Measurements from ENCODE around the gene OVCA2. TPM values are rescaled to one million over a fixed set of nuclear protein-coding genes. Genes with fewer than 3 reads are reported as not detected.

The OVCA2 gene
- total RNA-seq, 1 experiment from 2014 or later = 27.3 TPM

- TF ChIP-seq, protein P1, sequence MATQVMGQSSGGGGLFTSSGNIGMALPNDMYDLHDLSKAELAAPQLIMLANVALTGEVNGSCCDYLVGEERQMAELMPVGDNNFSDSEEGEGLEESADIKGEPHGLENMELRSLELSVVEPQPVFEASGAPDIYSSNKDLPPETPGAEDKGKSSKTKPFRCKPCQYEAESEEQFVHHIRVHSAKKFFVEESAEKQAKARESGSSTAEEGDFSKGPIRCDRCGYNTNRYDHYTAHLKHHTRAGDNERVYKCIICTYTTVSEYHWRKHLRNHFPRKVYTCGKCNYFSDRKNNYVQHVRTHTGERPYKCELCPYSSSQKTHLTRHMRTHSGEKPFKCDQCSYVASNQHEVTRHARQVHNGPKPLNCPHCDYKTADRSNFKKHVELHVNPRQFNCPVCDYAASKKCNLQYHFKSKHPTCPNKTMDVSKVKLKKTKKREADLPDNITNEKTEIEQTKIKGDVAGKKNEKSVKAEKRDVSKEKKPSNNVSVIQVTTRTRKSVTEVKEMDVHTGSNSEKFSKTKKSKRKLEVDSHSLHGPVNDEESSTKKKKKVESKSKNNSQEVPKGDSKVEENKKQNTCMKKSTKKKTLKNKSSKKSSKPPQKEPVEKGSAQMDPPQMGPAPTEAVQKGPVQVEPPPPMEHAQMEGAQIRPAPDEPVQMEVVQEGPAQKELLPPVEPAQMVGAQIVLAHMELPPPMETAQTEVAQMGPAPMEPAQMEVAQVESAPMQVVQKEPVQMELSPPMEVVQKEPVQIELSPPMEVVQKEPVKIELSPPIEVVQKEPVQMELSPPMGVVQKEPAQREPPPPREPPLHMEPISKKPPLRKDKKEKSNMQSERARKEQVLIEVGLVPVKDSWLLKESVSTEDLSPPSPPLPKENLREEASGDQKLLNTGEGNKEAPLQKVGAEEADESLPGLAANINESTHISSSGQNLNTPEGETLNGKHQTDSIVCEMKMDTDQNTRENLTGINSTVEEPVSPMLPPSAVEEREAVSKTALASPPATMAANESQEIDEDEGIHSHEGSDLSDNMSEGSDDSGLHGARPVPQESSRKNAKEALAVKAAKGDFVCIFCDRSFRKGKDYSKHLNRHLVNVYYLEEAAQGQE (IDR thresholded peaks at IDR 0.05; ENCODE audit: low read depth) = no peak
- TF ChIP-seq EGR1 (IDR thresholded peaks at IDR 0.05; ENCODE audit: low read depth) (no peak), TCF7L2 (IDR thresholded peaks at IDR 0.05; ENCODE audit: borderline replicate concordance, extremely low read depth, insufficient read depth, insufficient read length) (no peak), YY1 (IDR thresholded peaks at IDR 0.05; ENCODE audit: extremely low read depth, insufficient replicate concordance, low read depth, low read length) (no peak), SRF (IDR thresholded peaks at IDR 0.05; ENCODE audit: low read depth) (no peak), ATF3 (IDR thresholded peaks at IDR 0.05) (no peak), ZFX (IDR thresholded peaks at IDR 0.05) (no peak), CEBPB (IDR thresholded peaks at IDR 0.05; ENCODE audit: low read depth) (no peak)
- TF ChIP-seq, protein P2, sequence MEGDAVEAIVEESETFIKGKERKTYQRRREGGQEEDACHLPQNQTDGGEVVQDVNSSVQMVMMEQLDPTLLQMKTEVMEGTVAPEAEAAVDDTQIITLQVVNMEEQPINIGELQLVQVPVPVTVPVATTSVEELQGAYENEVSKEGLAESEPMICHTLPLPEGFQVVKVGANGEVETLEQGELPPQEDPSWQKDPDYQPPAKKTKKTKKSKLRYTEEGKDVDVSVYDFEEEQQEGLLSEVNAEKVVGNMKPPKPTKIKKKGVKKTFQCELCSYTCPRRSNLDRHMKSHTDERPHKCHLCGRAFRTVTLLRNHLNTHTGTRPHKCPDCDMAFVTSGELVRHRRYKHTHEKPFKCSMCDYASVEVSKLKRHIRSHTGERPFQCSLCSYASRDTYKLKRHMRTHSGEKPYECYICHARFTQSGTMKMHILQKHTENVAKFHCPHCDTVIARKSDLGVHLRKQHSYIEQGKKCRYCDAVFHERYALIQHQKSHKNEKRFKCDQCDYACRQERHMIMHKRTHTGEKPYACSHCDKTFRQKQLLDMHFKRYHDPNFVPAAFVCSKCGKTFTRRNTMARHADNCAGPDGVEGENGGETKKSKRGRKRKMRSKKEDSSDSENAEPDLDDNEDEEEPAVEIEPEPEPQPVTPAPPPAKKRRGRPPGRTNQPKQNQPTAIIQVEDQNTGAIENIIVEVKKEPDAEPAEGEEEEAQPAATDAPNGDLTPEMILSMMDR (IDR thresholded peaks at IDR 0.05 in 2 of 3, conservative IDR thresholded peaks at IDR 0.05 in 1 of 3; ENCODE audit: borderline replicate concordance in 1 of 3, insufficient read depth in 1 of 3, low read depth in 2 of 3, low read length in 2 of 3) = no peak
These were observed 10.2 kb downstream of the OVCA2 start (continued) for GRCh38 chr17:2051933-2052559.

Data from HCT116 (cell line).